Natural killer cell (primary cell): ENCODE measurements around the gene EPS8L2. TPM values are rescaled to one million over a fixed set of nuclear protein-coding genes. Genes with fewer than 3 reads are reported as not detected.
"Not testable (repeated sequence)": the region's sequence is repeated elsewhere in the genome, so short reads cannot be mapped to it uniquely, and the experiment has no call there.

Experiments
- ATAC-seq, 3 donors: fragments of 150-1000 bp in 2 of 3; fragments of 200-7000 bp in 1 of 3; cut with Tn5 transposase; 1 replicate in 1 of 3; 2 replicates in 2 of 3; pipeline ENCODE4 v1.10.0; 2021; ENCODE audit warnings: mild to moderate bottlenecking in 2 of 3, moderate library complexity in 2 of 3
- DNase-seq, 2 donors: peaks; one replicate each; pipeline versions ENCODE4 v3.0.0 to v3.0.0-alpha.2; 2013 to 2021; ENCODE audit warnings: mixed read lengths in 1 of 2
- H3K27ac ChIP-seq: one replicate; pipeline ENCODE4 v1.5.1; 2013; ENCODE audit warnings: mild to moderate bottlenecking, low read length
- H3K27me3 ChIP-seq: one replicate; pipeline ENCODE4 v1.6.1; 2013; ENCODE audit warnings: low read length; ENCODE audit not compliant: control insufficient read depth, insufficient read depth
- H3K36me3 ChIP-seq: one replicate; pipeline ENCODE4 v1.6.1; 2013; ENCODE audit warnings: low read length; ENCODE audit not compliant: control insufficient read depth, insufficient read depth
- H3K4me1 ChIP-seq: one replicate; pipeline ENCODE4 v1.6.1; 2013; ENCODE audit warnings: low read length; ENCODE audit not compliant: control insufficient read depth, insufficient read depth
- H3K4me3 ChIP-seq: one replicate; pipeline ENCODE4 v1.5.1; 2013; ENCODE audit warnings: low read length
- H3K9me3 ChIP-seq: one replicate; pipeline ENCODE4 v1.6.1; 2013; ENCODE audit warnings: low read length; ENCODE audit not compliant: control insufficient read depth, insufficient read depth
- H3K27ac Mint-ChIP-seq, 2 donors: one replicate each; pipeline ENCODE4 v1.8.0; 2022; ENCODE audit warnings: mild to moderate bottlenecking in 2 of 2, mixed read lengths in 2 of 2, moderate library complexity in 1 of 2
- H3K27me3 Mint-ChIP-seq, 2 donors: one replicate each; pipeline ENCODE4 v1.8.0; 2022; ENCODE audit warnings: low read depth in 2 of 2, mixed read lengths in 2 of 2
- H3K36me3 Mint-ChIP-seq: one replicate; pipeline ENCODE4 v1.8.0; 2022; ENCODE audit warnings: mixed read lengths
- H3K4me1 Mint-ChIP-seq, 2 donors: one replicate each; pipeline ENCODE4 v1.8.0; 2022; ENCODE audit warnings: mixed read lengths in 2 of 2
- H3K4me3 Mint-ChIP-seq: one replicate; pipeline ENCODE4 v1.8.0; 2022; ENCODE audit warnings: mild to moderate bottlenecking, moderate library complexity, mixed read lengths
- H3K9me3 Mint-ChIP-seq, 2 donors: one replicate each; pipeline ENCODE4 v1.8.0; 2022; ENCODE audit warnings: mixed read lengths in 2 of 2
- CTCF ChIP-seq: fragments of 200-600 bp; IDR thresholded peaks from one replicate; pipeline ENCODE4 v1.8.0; 2022; ENCODE audit warnings: antibody characterized with exemption
- WGBS: methylation state at CpG from one replicate; pipeline ENCODE4 v1.1.7; 2013; ENCODE audit warnings: missing lambda C conversion rate; ENCODE audit not compliant: insufficient coverage; 5-methylcytosine and 5-hydroxymethylcytosine counted together
- intact Hi-C: fragments of 100-400 bp; cut with micrococcal nuclease; formaldehyde crosslinking; loops from one replicate; pipeline ENCODE4 v1.14.2; 2022
- total RNA-seq, 4 donors: library from RNA; stranded (reverse); fragments of 120-200 nt in 1 of 4; gene quantifications; one replicate each; pipeline versions ENCODE4 v1.2.3 to v1.2.4, GENCODE V29; 2013 to 2022

Gene EPS8L2
- total RNA-seq, 3 donors from 2014 or later (not counting 1 experiment from before 2014, with no cell fraction given): 6.9 to 10.9 (median 9.3) TPM

- Mint-ChIP-seq H3K9me3 (no peaks in the 10 kb centered on the region), H3K4me3 (no peak overlapping the region), H3K27me3 (peaks cover 0 to 3% of the 10 kb centered on the region in 2 donors), H3K4me1 (peaks cover 0 to 5% of the 10 kb centered on the region in 2 donors), H3K36me3 (no peaks in the 10 kb centered on the region), H3K27ac (no peak overlapping the region)
- Histone ChIP-seq H3K9me3 (no peaks in the 10 kb centered on the region), H3K27me3 (no peaks in the 10 kb centered on the region), H3K27ac (no peak overlapping the region), H3K4me1 (peaks cover 30% of the 10 kb centered on the region), H3K4me3 (no peak overlapping the region), H3K36me3 (no peaks in the 10 kb centered on the region)
- intact Hi-C loops: loop anchor here (10.0 kb wide), 2 partner anchors 75 to 115 kb away; partner anchors contain the start of gene IRF7
- ATAC-seq (no peak), DNase-seq (no peak)
- no peak for TF ChIP-seq CTCF
- 58% methylated on average over 14 of the region's 17 CpGs for WGBS
These were observed 23.6 kb downstream of the EPS8L2 start for GRCh38 chr11:729492-730074.

- Mint-ChIP-seq H3K27ac (no peak overlapping the region), H3K9me3 (no peaks in the 10 kb centered on the region), H3K4me1 (peaks cover 7% of the 10 kb centered on the region in 2 donors), H3K36me3 (no peaks in the 10 kb centered on the region), H3K4me3 (no peak overlapping the region), H3K27me3 (peaks cover 0 to 3% of the 10 kb centered on the region in 2 donors)
- Histone ChIP-seq H3K27ac (no peak overlapping the region), H3K36me3 (no peaks in the 10 kb centered on the region), H3K4me1 (peaks cover 14% of the 10 kb centered on the region), H3K27me3 (no peaks in the 10 kb centered on the region), H3K4me3 (no peak overlapping the region), H3K9me3 (no peaks in the 10 kb centered on the region)
- no peak for ATAC-seq
- no peak for DNase-seq
- WGBS: 90% methylated on average over 20 of the region's 20 CpGs
- TF ChIP-seq CTCF: no peak
- intact Hi-C loops: no loop called here
These were observed 27.0 kb downstream of the EPS8L2 start for GRCh38 chr11:733072-733471.

GRCh38 chr11:734541-734940, 28.5 kb downstream of the EPS8L2 start:
- H3K9me3 Mint-ChIP-seq, H3K36me3 Mint-ChIP-seq, DNase-seq, H3K4me1 Mint-ChIP-seq, H3K36me3 ChIP-seq, H3K27me3 Mint-ChIP-seq, H3K27ac Mint-ChIP-seq, H3K27ac ChIP-seq, H3K4me3 Mint-ChIP-seq, intact Hi-C loops, ATAC-seq, H3K4me1 ChIP-seq, H3K9me3 ChIP-seq, H3K27me3 ChIP-seq, H3K4me3 ChIP-seq: not testable (repeated sequence)
- WGBS: 91% methylated on average over 18 of the region's 26 CpGs

GRCh38 chr11:737366-737765, 31.3 kb downstream of the EPS8L2 start:
- 12% methylated on average over 11 of the region's 11 CpGs for WGBS
- Histone ChIP-seq H3K9me3 (no peaks in the 10 kb centered on the region), H3K27ac (no peak overlapping the region), H3K4me1 (peaks cover 9% of the 10 kb centered on the region), H3K4me3 (no peak overlapping the region), H3K36me3 (no peaks in the 10 kb centered on the region), H3K27me3 (no peaks in the 10 kb centered on the region)
- peak in 1 of 2 donors; percentile 19 for DNase-seq
- intact Hi-C loops: no loop called here
- no peaks in the 10 kb centered on the region for H3K9me3 Mint-ChIP-seq
- H3K27me3 Mint-ChIP-seq: peaks cover 0 to 3% of the 10 kb centered on the region in 2 donors
- TF ChIP-seq CTCF: no peak
- H3K27ac Mint-ChIP-seq: no peak overlapping the region
- ATAC-seq: no peak
- no peaks in the 10 kb centered on the region for H3K36me3 Mint-ChIP-seq
- H3K4me3 Mint-ChIP-seq: no peak overlapping the region
- peaks cover 7% of the 10 kb centered on the region in 2 donors for H3K4me1 Mint-ChIP-seq

- H3K27me3 Mint-ChIP-seq, H3K4me3 ChIP-seq, H3K36me3 Mint-ChIP-seq, H3K36me3 ChIP-seq, H3K27me3 ChIP-seq, H3K4me3 Mint-ChIP-seq, H3K9me3 Mint-ChIP-seq, H3K27ac ChIP-seq, H3K27ac Mint-ChIP-seq, H3K4me1 Mint-ChIP-seq, H3K9me3 ChIP-seq, intact Hi-C loops, H3K4me1 ChIP-seq: not testable (repeated sequence)
- ATAC-seq (peak in 1 of 3 donors; percentile 37), DNase-seq (peak in 1 of 2 donors; percentile 47)
- WGBS: 16% methylated on average over 10 of the region's 10 CpGs
These were observed 31.9 kb downstream of the EPS8L2 start for GRCh38 chr11:737899-738298.
